Nephron progenitor cell (in vitro differentiated cells): ENCODE data around the gene BTG3.

ENCODE experiments used
- DNase-seq: peaks from one replicate; pipeline ENCODE4 v3.0.0; 2021
- H3K27ac Mint-ChIP-seq: 2 replicates; pipeline ENCODE4 v1.8.0; 2021; ENCODE audit warnings: mild to moderate bottlenecking, moderate library complexity, mixed read lengths
- H3K27me3 Mint-ChIP-seq: 2 replicates; pipeline ENCODE4 v1.8.0; 2021; ENCODE audit warnings: mild to moderate bottlenecking, low read depth, mixed read lengths; ENCODE audit not compliant: poor library complexity
- H3K36me3 Mint-ChIP-seq: 2 replicates; pipeline ENCODE4 v1.8.0; 2021; ENCODE audit warnings: low read depth, mixed read lengths
- H3K4me1 Mint-ChIP-seq: 2 replicates; pipeline ENCODE4 v1.8.0; 2021; ENCODE audit warnings: mixed read lengths
- H3K4me3 Mint-ChIP-seq: 2 replicates; pipeline ENCODE4 v1.8.0; 2021; ENCODE audit warnings: mild to moderate bottlenecking, moderate library complexity, mixed read lengths
- H3K9me3 Mint-ChIP-seq: 2 replicates; pipeline ENCODE4 v1.8.0; 2021; ENCODE audit warnings: mild to moderate bottlenecking, moderate library complexity, mixed read lengths
- TF ChIP-seq, protein P1 (sequence below): fragments of 200-600 bp; sonication (generic); IDR thresholded peaks from 2 replicates; pipeline ENCODE4 v1.5.0; 2021; ENCODE audit warnings: antibody characterized with exemption

Gene BTG3

GRCh38 chr21:17616831-17617230 is 4.1 kb upstream of the BTG3 start:
- TF ChIP-seq, protein P1, sequence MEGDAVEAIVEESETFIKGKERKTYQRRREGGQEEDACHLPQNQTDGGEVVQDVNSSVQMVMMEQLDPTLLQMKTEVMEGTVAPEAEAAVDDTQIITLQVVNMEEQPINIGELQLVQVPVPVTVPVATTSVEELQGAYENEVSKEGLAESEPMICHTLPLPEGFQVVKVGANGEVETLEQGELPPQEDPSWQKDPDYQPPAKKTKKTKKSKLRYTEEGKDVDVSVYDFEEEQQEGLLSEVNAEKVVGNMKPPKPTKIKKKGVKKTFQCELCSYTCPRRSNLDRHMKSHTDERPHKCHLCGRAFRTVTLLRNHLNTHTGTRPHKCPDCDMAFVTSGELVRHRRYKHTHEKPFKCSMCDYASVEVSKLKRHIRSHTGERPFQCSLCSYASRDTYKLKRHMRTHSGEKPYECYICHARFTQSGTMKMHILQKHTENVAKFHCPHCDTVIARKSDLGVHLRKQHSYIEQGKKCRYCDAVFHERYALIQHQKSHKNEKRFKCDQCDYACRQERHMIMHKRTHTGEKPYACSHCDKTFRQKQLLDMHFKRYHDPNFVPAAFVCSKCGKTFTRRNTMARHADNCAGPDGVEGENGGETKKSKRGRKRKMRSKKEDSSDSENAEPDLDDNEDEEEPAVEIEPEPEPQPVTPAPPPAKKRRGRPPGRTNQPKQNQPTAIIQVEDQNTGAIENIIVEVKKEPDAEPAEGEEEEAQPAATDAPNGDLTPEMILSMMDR: no peak
- no peaks in the 10 kb centered on the region for H3K36me3 Mint-ChIP-seq
- no peak for DNase-seq
- H3K27me3 Mint-ChIP-seq: peaks cover 9% of the 10 kb centered on the region
- no peak overlapping the region for H3K4me3 Mint-ChIP-seq
- no peaks in the 10 kb centered on the region for H3K4me1 Mint-ChIP-seq
- H3K27ac Mint-ChIP-seq: no peak overlapping the region
- no peaks in the 10 kb centered on the region for H3K9me3 Mint-ChIP-seq

- peaks cover 24% of the 10 kb centered on the region for H3K36me3 Mint-ChIP-seq
- TF ChIP-seq, protein P1: no peak
- H3K4me1 Mint-ChIP-seq: peaks cover 25% of the 10 kb centered on the region
- H3K27ac Mint-ChIP-seq: no peak overlapping the region
- peaks cover 5% of the 10 kb centered on the region for H3K27me3 Mint-ChIP-seq
- DNase-seq: no peak
- no peaks in the 10 kb centered on the region for H3K9me3 Mint-ChIP-seq
- H3K4me3 Mint-ChIP-seq: peak overlapping the region; percentile 82
These were observed 558 bp upstream of the BTG3 start for GRCh38 chr21:17613242-17613676.

GRCh38 chr21:17612023-17612564 is 607 bp downstream of the BTG3 start:
- H3K9me3 Mint-ChIP-seq: no peaks in the 10 kb centered on the region
- peak overlapping the region; percentile 98 for H3K27ac Mint-ChIP-seq
- no peak for DNase-seq
- TF ChIP-seq, protein P1: no peak
- H3K4me1 Mint-ChIP-seq: peaks cover 25% of the 10 kb centered on the region
- H3K36me3 Mint-ChIP-seq: peaks cover 34% of the 10 kb centered on the region
- H3K4me3 Mint-ChIP-seq: peak overlapping the region; percentile 89
- peaks cover 5% of the 10 kb centered on the region for H3K27me3 Mint-ChIP-seq

GRCh38 chr21:17611414-17612022 is 1.2 kb downstream of the BTG3 start:
- Mint-ChIP-seq H3K36me3 (peaks cover 36% of the 10 kb centered on the region), H3K27me3 (peaks cover 5% of the 10 kb centered on the region), H3K27ac (peak overlapping the region; percentile 98), H3K9me3 (no peaks in the 10 kb centered on the region), H3K4me3 (peak overlapping the region; percentile 89), H3K4me1 (peaks cover 25% of the 10 kb centered on the region)
- TF ChIP-seq, protein P1: no peak
- peak; percentile 70 for DNase-seq

- DNase-seq: peak; percentile 9
- Mint-ChIP-seq H3K27me3 (peaks cover 5% of the 10 kb centered on the region), H3K4me3 (peak overlapping the region; percentile 89), H3K27ac (peak overlapping the region; percentile 85), H3K9me3 (no peaks in the 10 kb centered on the region), H3K4me1 (peaks cover 25% of the 10 kb centered on the region), H3K36me3 (peaks cover 36% of the 10 kb centered on the region)
- TF ChIP-seq, protein P1: no peak
These were observed 1.8 kb downstream of the BTG3 start for GRCh38 chr21:17610911-17611310.

GRCh38 chr21:17609681-17610080 is 3.0 kb downstream of the BTG3 start:
- no peaks in the 10 kb centered on the region for H3K9me3 Mint-ChIP-seq
- peak overlapping the region; percentile 89 for H3K4me3 Mint-ChIP-seq

More at GRCh38 chr21:17609681-17610080, 3.0 kb downstream of the BTG3 start:
- Mint-ChIP-seq H3K27ac (no peak overlapping the region), H3K4me1 (peaks cover 25% of the 10 kb centered on the region), H3K36me3 (peaks cover 42% of the 10 kb centered on the region), H3K27me3 (peaks cover 5% of the 10 kb centered on the region)
- TF ChIP-seq, protein P1: no peak
- no peak for DNase-seq
